Measurements from ENCODE around the gene KIAA0825.

The KIAA0825 gene

DNA sequence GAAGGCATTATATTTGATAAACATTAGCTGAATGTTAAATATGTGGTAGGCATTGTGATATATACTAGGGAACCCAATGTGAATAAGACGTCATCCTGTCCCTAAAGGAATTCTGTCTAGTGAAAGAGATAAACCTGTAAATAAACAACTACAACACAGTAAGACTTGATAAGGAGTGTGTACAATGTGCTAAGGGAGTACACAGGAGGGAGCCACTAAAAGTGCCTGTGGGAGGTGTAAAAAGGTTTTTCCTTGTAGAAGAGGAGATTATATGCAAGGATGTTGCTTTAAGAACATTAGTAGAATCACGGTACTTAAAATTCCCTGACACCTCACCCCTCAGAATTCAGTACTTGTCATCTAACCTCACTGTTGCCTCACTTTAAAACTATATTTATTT, 91.7 kb downstream of the KIAA0825 start:
- H2AFZ ChIP-seq (ENCODE audit: low read depth, low read length) = no peak overlapping the region
- TF ChIP-seq, protein P1, sequence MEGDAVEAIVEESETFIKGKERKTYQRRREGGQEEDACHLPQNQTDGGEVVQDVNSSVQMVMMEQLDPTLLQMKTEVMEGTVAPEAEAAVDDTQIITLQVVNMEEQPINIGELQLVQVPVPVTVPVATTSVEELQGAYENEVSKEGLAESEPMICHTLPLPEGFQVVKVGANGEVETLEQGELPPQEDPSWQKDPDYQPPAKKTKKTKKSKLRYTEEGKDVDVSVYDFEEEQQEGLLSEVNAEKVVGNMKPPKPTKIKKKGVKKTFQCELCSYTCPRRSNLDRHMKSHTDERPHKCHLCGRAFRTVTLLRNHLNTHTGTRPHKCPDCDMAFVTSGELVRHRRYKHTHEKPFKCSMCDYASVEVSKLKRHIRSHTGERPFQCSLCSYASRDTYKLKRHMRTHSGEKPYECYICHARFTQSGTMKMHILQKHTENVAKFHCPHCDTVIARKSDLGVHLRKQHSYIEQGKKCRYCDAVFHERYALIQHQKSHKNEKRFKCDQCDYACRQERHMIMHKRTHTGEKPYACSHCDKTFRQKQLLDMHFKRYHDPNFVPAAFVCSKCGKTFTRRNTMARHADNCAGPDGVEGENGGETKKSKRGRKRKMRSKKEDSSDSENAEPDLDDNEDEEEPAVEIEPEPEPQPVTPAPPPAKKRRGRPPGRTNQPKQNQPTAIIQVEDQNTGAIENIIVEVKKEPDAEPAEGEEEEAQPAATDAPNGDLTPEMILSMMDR (IDR thresholded peaks at IDR 0.05; ENCODE audit: borderline replicate concordance, extremely low read depth, low read length, poor library complexity, severe bottlenecking) = no peak
- TF ChIP-seq EZH2 (IDR thresholded peaks at IDR 0.05; ENCODE audit: borderline replicate concordance, low read depth, low read length, severe bottlenecking) = no peak
- no peaks in the 10 kb centered on the region for H3K4me1 ChIP-seq (ENCODE audit: insufficient read depth, low read length)
- H3K9ac ChIP-seq (ENCODE audit: low read depth, low read length) = no peak overlapping the region
- ATAC-seq (ENCODE audit: insufficient read depth, low read depth) (no peak), DNase-seq (no peak)
- H3K79me2 ChIP-seq (ENCODE audit: insufficient read depth, low read length) = no peaks in the 10 kb centered on the region
- no peaks in the 10 kb centered on the region for H3K36me3 ChIP-seq (ENCODE audit: insufficient read depth, low read length)
- H3K4me2 ChIP-seq (ENCODE audit: insufficient read depth, low read length) = no peak overlapping the region
- no peak overlapping the region for H3K27ac ChIP-seq (ENCODE audit: low read length)
- H3K4me3 ChIP-seq (ENCODE audit: low read depth in 1 of 2, low read length in 2 of 2) = no peak overlapping the region
- no peaks in the 10 kb centered on the region for H4K20me1 ChIP-seq (ENCODE audit: insufficient read depth, low read length)
- no peaks in the 10 kb centered on the region for H3K27me3 ChIP-seq (ENCODE audit: insufficient read depth, low read length, poor library complexity)
- no peaks in the 10 kb centered on the region for H3K9me3 ChIP-seq (ENCODE audit: insufficient read depth, low read length, severe bottlenecking)

DNA sequence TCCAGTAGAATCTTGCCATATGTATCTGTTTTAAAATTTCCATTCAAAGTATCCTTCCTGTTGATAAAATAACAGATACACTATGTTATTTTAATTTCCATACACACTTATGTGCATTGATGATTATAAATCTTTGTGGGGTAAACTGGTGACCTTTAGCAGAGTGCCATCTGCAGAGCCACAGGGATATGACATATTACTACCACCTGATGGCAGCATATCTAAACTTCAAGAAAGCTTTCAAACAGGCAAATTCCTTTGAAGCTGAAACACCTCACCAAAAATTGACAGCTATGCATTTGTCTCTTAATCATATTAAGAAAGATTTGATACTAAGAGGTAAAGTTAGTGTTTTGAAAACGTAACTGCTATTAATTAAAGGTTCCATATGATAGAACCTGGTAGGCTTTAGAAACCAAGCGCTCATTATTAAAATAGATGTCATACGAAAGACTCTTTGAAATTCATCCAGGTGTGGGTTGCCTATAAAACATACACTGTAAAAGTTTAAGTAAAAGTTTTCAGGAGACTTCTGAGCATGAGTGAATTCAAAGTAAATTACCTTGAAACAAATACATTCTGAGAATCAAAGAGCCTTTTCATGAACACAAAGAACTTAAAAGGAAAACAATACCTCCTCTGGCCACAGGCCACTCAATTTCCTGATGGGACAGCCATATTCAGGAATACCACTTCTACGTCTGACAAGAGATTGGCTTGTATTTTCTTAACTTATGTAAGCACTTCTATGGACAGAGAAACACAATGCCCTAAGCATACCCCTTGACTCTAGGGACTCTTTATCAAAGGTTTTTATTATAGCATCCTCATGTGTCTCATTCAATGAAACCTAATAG, 93.3 kb downstream of the KIAA0825 start:
- no peaks in the 10 kb centered on the region for H3K9me3 ChIP-seq (ENCODE audit: insufficient read depth, low read length, severe bottlenecking)
- no peaks in the 10 kb centered on the region for H3K4me1 ChIP-seq (ENCODE audit: insufficient read depth, low read length)
- no peak overlapping the region for H3K4me2 ChIP-seq (ENCODE audit: insufficient read depth, low read length)
- no peak overlapping the region for H3K4me3 ChIP-seq (ENCODE audit: low read depth in 1 of 2, low read length in 2 of 2)
- H4K20me1 ChIP-seq (ENCODE audit: insufficient read depth, low read length) = no peaks in the 10 kb centered on the region
- H3K27ac ChIP-seq (ENCODE audit: low read length) = no peak overlapping the region
- ATAC-seq (ENCODE audit: insufficient read depth, low read depth) (peak; percentile 89), DNase-seq (peak; percentile 34)
- H3K9ac ChIP-seq (ENCODE audit: low read depth, low read length) = no peak overlapping the region
- TF ChIP-seq, protein P1 (IDR thresholded peaks at IDR 0.05; ENCODE audit: borderline replicate concordance, extremely low read depth, low read length, poor library complexity, severe bottlenecking) = peak; percentile 86
- no peak for TF ChIP-seq EZH2 (IDR thresholded peaks at IDR 0.05; ENCODE audit: borderline replicate concordance, low read depth, low read length, severe bottlenecking)
- H3K27me3 ChIP-seq (ENCODE audit: insufficient read depth, low read length, poor library complexity) = no peaks in the 10 kb centered on the region
- H3K36me3 ChIP-seq (ENCODE audit: insufficient read depth, low read length) = no peaks in the 10 kb centered on the region
- H3K79me2 ChIP-seq (ENCODE audit: insufficient read depth, low read length) = no peaks in the 10 kb centered on the region
- H2AFZ ChIP-seq (ENCODE audit: low read depth, low read length) = no peak overlapping the region

DNA sequence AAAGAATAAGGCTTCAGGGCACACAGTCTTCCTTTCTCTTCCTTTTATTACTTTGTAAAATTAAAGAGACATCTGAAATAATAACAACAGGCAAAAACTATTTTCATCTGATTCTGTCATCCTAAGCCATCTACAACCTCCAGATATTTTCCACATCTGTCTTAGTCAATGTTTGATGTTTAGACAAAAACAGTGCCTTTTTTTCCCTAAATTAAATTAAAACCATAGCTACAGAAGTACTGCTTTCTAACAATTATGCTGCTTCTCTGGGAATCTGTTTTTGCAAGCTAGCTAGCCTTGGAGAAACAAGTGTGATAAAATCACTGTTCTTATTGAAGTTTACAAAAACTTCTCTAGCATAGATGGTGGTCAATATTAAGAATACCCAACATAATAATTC, 95.4 kb downstream of the KIAA0825 start:
- no peak for ATAC-seq (ENCODE audit: insufficient read depth, low read depth)
- Histone ChIP-seq H3K36me3 (ENCODE audit: insufficient read depth, low read length) (no peaks in the 10 kb centered on the region), H3K4me2 (ENCODE audit: insufficient read depth, low read length) (no peak overlapping the region), H3K79me2 (ENCODE audit: insufficient read depth, low read length) (no peaks in the 10 kb centered on the region), H3K4me1 (ENCODE audit: insufficient read depth, low read length) (no peaks in the 10 kb centered on the region), H3K4me3 (ENCODE audit: low read depth in 1 of 2, low read length in 2 of 2) (no peak overlapping the region), H3K27ac (ENCODE audit: low read length) (no peak overlapping the region), H3K27me3 (ENCODE audit: insufficient read depth, low read length, poor library complexity) (no peaks in the 10 kb centered on the region), H3K9me3 (ENCODE audit: insufficient read depth, low read length, severe bottlenecking) (no peaks in the 10 kb centered on the region), H3K9ac (ENCODE audit: low read depth, low read length) (no peak overlapping the region), H4K20me1 (ENCODE audit: insufficient read depth, low read length) (no peaks in the 10 kb centered on the region), H2AFZ (ENCODE audit: low read depth, low read length) (no peak overlapping the region)
- TF ChIP-seq, protein P1 (IDR thresholded peaks at IDR 0.05; ENCODE audit: borderline replicate concordance, extremely low read depth, low read length, poor library complexity, severe bottlenecking) = no peak
- no peak for TF ChIP-seq EZH2 (IDR thresholded peaks at IDR 0.05; ENCODE audit: borderline replicate concordance, low read depth, low read length, severe bottlenecking)
- DNase-seq = no peak
